IPS-20b (cell line): ENCODE measurements around the gene NUFIP2.
"Not testable (repeated sequence)": the region's sequence is repeated elsewhere in the genome, so short reads cannot be mapped to it uniquely, and the experiment has no call there.

Source experiments
- H3K27ac ChIP-seq: one replicate; pipeline ENCODE4 v1.5.1; 2013; ENCODE audit warnings: low read length
- H3K27me3 ChIP-seq: 2 replicates; pipeline ENCODE4 v1.6.1; 2013; ENCODE audit warnings: mild to moderate bottlenecking, low read length, inconsistent platforms; ENCODE audit not compliant: insufficient read depth
- H3K36me3 ChIP-seq: 2 replicates; pipeline ENCODE4 v1.6.1; 2013; ENCODE audit warnings: low read depth, mild to moderate bottlenecking, inconsistent platforms, low read length, moderate library complexity; ENCODE audit not compliant: insufficient read depth
- H3K4me1 ChIP-seq: 2 replicates; pipeline ENCODE4 v1.6.1; 2013; ENCODE audit warnings: mild to moderate bottlenecking, control low read depth, inconsistent platforms, low read length, moderate library complexity; ENCODE audit not compliant: insufficient read depth
- H3K4me3 ChIP-seq: 2 replicates; pipeline ENCODE4 v1.5.1; 2013; ENCODE audit warnings: mild to moderate bottlenecking, low read length, inconsistent platforms
- H3K9ac ChIP-seq: 2 replicates; pipeline ENCODE4 v1.6.1; 2013; ENCODE audit warnings: low read depth, mild to moderate bottlenecking, inconsistent platforms, low read length, moderate library complexity
- H3K9me3 ChIP-seq: 2 replicates; pipeline ENCODE4 v1.6.1; 2013; ENCODE audit warnings: mild to moderate bottlenecking, low read depth, low read length, inconsistent platforms; ENCODE audit not compliant: insufficient read depth

Gene NUFIP2

DNA sequence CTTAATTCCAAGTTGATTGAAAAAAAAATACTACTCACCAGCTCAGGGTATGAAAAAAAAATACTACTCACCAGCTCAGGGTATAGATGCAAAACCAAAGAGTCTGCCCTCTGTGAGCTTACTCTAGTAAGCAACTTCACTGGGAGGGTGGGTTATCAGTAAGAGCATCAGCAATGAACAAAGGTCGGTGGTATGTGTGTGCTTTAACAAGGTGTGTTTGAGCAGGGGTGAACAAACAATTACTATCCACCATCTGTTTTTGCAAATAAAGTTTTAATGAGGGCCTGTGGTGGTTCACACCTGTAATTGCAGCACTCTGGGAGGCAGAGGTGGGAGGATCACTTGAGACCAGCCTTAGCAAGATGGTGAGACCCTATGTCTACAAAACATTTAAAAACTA lies 20.0 kb downstream of the NUFIP2 start:
- Histone ChIP-seq H3K9me3 (no peaks in the 10 kb centered on the region), H3K27me3 (no peaks in the 10 kb centered on the region), H3K9ac (no peak overlapping the region), H3K4me1 (no peaks in the 10 kb centered on the region), H3K27ac (no peak overlapping the region), H3K36me3 (peaks cover 77% of the 10 kb centered on the region), H3K4me3 (no peak overlapping the region)

DNA sequence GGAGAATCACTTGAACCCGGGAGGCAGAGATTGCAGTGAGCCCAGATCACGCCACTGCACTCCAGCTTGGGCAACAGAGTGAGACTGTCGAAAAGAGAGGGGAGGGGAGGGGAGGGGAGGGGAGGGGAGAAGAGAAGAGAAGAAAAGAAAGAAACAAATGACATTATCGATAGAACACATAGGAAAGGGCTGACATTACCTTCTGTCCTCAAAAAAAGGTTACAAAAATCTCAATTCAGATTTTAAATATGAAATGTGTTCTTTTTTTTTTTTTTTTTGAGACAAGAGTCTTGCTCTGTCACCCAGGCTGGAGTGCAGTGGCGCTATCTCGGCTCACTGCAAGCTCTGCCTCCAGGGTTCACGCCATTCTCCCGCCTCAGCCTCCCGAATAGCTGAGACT lies 22.0 kb downstream of the NUFIP2 start:
- not testable (repeated sequence) for H3K4me1 ChIP-seq, H3K27ac ChIP-seq, H3K27me3 ChIP-seq, H3K9ac ChIP-seq, H3K9me3 ChIP-seq, H3K4me3 ChIP-seq
- H3K36me3 ChIP-seq: peaks cover 77% of the 10 kb centered on the region

DNA sequence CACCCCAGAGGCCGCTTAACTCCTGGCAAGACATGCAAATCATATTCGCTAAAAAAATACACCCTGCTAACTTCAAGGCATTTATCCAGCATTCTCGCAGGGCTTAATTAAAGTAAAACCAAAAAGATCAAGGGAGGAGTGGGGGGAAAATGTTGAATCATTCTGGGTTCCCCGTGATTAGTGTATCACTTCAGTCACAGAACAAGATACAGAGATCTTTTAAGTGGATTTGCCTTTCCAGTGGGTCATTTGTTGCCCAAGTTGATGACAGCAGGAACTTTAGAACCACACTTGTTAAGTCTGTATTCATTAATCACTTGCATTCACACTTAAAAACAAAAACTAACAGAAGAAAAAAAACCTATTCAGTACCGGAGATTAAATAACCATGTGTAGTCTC lies 30.0 kb downstream of the NUFIP2 start:
- Histone ChIP-seq H3K9me3 (no peaks in the 10 kb centered on the region), H3K9ac (no peak overlapping the region), H3K4me1 (no peaks in the 10 kb centered on the region; the same call in 1 of the 2 replicates), H3K27ac (no peak overlapping the region), H3K27me3 (no peaks in the 10 kb centered on the region), H3K4me3 (no peak overlapping the region), H3K36me3 (peaks cover 88% of the 10 kb centered on the region)

DNA sequence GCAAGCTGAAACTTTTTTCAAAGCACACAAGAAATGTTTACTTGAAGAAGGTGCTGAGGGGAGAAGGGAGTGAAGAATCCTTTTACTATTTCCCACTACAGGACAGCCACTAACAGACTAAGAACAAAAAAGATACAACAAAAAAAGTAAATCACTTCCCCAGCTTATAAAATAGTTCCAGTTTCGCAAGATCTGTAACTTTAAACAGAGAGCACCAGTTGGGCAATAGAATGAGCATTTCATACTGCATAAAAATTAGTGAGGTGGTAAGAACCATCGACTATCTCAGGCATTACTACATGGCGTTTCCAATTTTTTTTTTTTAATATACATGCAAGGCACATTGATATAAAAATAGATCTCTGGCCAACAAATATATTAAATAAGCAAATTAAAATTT lies 36.2 kb downstream of the NUFIP2 start:
- H3K4me3 ChIP-seq: no peak overlapping the region
- H3K36me3 ChIP-seq: peaks cover 51% of the 10 kb centered on the region
- no peaks in the 10 kb centered on the region; the same call in 1 of the 2 replicates for H3K4me1 ChIP-seq
- no peaks in the 10 kb centered on the region for H3K27me3 ChIP-seq
- no peak overlapping the region for H3K9ac ChIP-seq
- H3K27ac ChIP-seq: no peak overlapping the region
- no peaks in the 10 kb centered on the region for H3K9me3 ChIP-seq

DNA sequence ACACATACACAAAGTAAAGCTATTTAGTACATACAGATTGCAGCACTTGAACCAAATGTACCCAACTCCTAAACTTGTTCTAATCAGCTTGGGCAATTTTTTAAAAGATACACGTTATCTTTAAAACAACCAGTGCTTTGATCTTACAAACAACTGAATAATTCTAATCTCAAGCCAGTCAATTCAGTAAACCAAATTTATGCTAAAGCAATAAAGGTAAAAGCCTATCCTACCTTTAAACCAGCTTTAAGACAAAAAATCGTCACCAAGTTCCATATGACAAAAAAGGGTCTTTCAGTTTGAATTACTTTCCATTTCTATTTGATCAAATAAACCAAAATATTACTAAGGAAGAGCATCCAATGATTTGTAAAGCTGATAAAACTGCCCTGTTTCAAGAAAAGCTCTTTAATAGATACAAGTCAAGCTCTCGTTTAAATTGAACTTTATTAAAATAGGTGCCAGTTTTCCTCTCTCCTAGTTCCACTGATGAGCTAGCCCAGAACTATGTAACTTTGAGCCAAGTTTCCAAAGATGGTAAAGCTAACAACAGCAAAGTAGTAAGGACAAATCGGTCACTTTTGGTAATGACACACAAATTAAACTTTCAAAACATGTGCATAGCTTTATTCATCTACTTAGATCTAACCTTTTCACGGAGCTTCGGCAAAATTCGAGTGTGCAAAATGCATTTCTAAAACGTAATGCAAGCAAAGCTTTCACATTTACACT lies 37.0 kb downstream of the NUFIP2 start:
- no peaks in the 10 kb centered on the region; the same call in 1 of the 2 replicates for H3K4me1 ChIP-seq
- H3K27me3 ChIP-seq: no peaks in the 10 kb centered on the region
- H3K9me3 ChIP-seq: no peaks in the 10 kb centered on the region
- no peak overlapping the region for H3K4me3 ChIP-seq
- peaks cover 43% of the 10 kb centered on the region for H3K36me3 ChIP-seq
- H3K9ac ChIP-seq: no peak overlapping the region
- no peak overlapping the region for H3K27ac ChIP-seq

DNA sequence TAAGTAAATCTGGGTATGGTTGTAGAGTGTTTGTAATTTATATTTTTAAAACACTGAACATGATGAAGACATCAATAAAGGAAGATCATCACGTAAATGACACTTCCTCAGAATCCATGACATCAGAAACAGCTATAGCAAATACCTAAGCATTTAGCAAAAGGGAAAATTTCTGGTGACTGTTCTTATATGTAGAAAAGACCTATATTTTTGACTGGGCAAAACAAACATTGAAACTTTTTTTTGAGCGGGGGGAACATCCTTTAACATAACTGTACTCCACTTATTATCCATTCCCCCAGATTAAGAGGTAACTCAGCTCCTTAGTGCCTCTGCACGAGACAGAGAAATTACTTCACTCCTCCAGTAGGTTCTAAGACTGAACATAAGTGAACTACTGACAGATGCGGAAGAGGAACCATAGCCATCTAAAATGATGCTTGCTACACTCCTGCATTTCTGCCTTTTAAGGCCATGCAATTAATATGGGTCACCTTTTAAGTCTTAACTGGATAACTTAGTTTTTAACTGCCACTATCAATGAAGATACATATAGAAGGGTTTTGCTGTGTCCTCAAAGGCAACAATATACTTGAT lies 37.9 kb downstream of the NUFIP2 start:
- Histone ChIP-seq H3K27ac (no peak overlapping the region), H3K4me3 (no peak overlapping the region), H3K9ac (no peak overlapping the region), H3K9me3 (no peaks in the 10 kb centered on the region), H3K4me1 (no peaks in the 10 kb centered on the region; the same call in 1 of the 2 replicates), H3K27me3 (no peaks in the 10 kb centered on the region), H3K36me3 (peaks cover 34% of the 10 kb centered on the region)

DNA sequence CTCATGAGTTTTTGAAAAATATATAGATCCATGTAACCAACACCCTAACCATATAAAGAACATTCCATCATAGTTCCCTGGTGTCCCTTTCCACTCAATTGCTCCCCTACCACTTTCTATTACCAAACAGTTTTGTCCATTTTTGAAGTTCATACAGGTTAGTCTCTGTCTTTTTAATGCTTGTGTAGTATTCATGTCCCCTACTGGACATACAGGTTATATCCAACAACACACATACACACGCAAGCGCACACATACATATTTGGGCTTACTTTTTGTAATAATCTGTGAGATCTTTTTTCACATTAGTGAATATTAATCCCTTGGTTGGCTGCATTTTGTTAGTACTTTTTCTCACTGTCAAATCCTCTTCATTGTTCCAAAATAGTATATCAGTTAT lies 40.9 kb downstream of the NUFIP2 start:
- Histone ChIP-seq H3K4me1 (no peaks in the 10 kb centered on the region), H3K27me3 (no peaks in the 10 kb centered on the region), H3K27ac (no peak overlapping the region), H3K36me3 (peaks cover 4% of the 10 kb centered on the region; the same call in 1 of the 2 replicates), H3K9me3 (no peaks in the 10 kb centered on the region), H3K4me3 (no peak overlapping the region), H3K9ac (no peak overlapping the region)

DNA sequence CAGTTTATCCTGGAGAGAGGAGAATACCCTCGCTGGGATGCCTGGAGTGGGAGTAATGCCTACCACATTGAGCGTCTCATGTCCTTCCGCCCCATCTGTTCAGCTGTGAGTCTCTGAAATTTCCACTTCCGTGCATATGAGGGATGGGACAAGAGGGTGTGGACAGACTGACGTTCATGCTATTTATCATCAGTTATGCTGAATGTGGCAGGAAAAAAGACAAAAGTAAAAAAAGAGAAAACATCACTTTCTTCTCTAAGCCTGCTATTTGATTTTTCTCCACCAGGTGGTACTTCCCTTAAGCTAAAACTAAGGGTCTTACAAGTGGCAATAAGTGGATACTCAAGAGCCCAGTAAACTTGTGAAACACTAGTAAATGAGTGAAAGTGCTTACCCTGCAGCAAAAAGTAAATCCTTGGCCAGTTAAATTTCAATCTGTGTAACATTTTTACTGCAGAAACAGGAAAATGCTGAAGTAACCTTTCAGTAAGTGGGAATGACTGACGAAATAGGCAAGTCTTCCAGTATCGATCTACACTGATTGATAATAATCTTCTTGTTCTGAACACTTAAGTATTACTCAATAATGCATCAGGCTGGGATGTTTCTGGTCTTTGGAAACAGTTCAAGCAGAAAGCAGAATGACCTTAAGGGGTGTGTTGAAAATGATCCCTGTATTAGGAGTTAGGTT lies 41.7 kb downstream of the NUFIP2 start:
- Histone ChIP-seq H3K36me3 (no peaks in the 10 kb centered on the region), H3K4me3 (no peak overlapping the region), H3K4me1 (no peaks in the 10 kb centered on the region), H3K9me3 (no peaks in the 10 kb centered on the region), H3K9ac (no peak overlapping the region), H3K27me3 (no peaks in the 10 kb centered on the region), H3K27ac (no peak overlapping the region)

DNA sequence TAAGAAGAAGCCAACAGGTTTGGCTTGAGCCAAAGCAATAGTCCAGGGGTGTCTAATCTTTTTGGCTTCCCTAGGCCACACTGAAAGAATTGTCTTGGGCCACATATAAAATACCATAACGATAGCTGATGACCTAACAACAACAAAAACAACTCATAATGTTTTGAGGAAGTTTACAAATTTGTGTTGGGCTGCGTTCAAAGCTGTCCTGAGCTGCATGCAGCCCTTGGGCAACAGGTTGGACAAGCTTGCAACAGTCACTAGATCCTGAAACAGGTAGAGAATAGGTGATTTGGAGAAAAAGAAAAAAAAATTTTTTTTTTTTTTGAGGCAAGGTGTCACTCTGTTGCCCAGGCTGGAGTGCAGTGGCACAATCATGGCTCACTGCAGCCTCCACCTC lies 42.8 kb downstream of the NUFIP2 start:
- Histone ChIP-seq H3K9me3 (no peaks in the 10 kb centered on the region), H3K36me3 (no peaks in the 10 kb centered on the region), H3K4me1 (no peaks in the 10 kb centered on the region), H3K27ac (no peak overlapping the region), H3K27me3 (no peaks in the 10 kb centered on the region), H3K9ac (no peak overlapping the region), H3K4me3 (no peak overlapping the region)

DNA sequence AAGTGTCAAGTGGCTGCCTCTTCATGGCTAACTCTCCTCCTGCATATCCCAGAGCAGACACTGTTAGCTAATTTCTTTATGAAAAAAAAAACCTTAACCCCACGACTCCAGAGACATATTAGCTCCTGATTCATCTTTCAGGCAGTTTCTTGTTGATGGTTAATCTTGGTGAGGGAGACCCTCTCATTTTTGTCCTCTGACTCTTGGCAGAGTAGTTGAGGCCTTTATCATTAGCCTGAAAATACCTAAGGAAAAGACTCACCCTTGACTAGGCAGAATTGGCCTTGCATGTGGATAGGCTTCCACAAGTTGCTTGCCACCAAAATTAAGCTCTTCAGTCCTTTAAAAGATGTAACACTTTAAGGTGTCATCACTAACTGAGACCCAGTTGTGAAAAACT lies 43.3 kb downstream of the NUFIP2 start:
- no peaks in the 10 kb centered on the region for H3K36me3 ChIP-seq
- H3K9me3 ChIP-seq: no peaks in the 10 kb centered on the region
- H3K27ac ChIP-seq: no peak overlapping the region
- H3K27me3 ChIP-seq: no peaks in the 10 kb centered on the region
- no peak overlapping the region for H3K9ac ChIP-seq
- no peaks in the 10 kb centered on the region for H3K4me1 ChIP-seq
- no peak overlapping the region for H3K4me3 ChIP-seq

DNA sequence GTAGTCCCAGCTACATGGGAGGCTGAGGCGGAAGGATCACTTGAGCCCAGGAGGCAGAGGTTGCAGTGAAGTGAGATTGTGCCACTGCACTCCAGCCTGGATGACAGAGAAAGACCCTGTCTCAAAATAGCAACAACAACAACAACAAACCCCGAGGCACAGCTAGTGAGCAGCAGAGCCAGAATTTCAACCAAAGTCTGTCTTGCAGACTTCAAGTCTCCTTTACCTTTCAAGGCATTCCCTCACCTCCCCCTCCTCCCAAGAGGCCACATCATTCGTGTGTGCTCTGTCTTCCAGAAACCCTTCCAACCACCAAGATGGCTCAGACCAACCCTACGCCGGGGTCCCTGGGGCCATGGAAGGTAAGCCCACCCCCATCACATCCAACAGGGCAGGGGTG lies 45.1 kb downstream of the NUFIP2 start:
- no peak overlapping the region for H3K9ac ChIP-seq
- H3K27ac ChIP-seq: no peak overlapping the region
- H3K9me3 ChIP-seq: no peaks in the 10 kb centered on the region
- no peaks in the 10 kb centered on the region for H3K27me3 ChIP-seq
- H3K4me1 ChIP-seq: no peaks in the 10 kb centered on the region
- H3K4me3 ChIP-seq: no peak overlapping the region
- no peaks in the 10 kb centered on the region for H3K36me3 ChIP-seq

DNA sequence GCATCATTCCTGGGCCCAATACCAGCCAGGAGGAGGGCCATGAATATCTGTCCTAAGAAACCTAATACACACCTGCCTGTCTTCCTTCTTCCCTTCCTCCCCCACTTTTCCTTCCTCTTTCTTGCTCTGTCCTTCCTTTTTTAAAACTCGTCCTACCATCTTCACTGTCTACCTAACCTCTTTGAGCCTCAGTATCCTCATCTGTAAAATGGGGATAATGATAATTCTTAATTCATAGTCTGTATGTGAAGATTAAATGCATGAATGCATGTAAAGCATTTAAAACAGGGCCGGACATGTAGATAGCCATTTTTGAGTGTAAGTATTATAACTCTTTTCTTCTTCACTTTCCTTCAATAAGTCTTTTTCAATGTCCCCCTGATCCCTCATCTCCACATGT lies 46.7 kb downstream of the NUFIP2 start:
- Histone ChIP-seq H3K27ac (no peak overlapping the region), H3K36me3 (no peaks in the 10 kb centered on the region), H3K9ac (no peak overlapping the region), H3K4me1 (no peaks in the 10 kb centered on the region), H3K4me3 (no peak overlapping the region), H3K27me3 (no peaks in the 10 kb centered on the region), H3K9me3 (no peaks in the 10 kb centered on the region)
